Measurements from ENCODE around the gene GBP3. TPM values are rescaled to one million over a fixed set of nuclear protein-coding genes. Genes with fewer than 3 reads are reported as not detected.

The GBP3 gene
- total RNA-seq: 28.5 and 39.4 TPM in 2 replicates

- Histone ChIP-seq H3K36me3 (ENCODE audit: control insufficient read depth, insufficient read depth, low read length) (no peaks in the 10 kb centered on the region), H3K4me3 (ENCODE audit: low read depth, low read length) (peak within 1 kb of the TSS; percentile 47), H3K27me3 (ENCODE audit: control insufficient read depth, insufficient read depth, low read length) (no peaks in the 10 kb centered on the region)
- peak; percentile 51 for DNase-seq (ENCODE audit: low read depth)
- TF ChIP-seq CTCF (IDR thresholded peaks at IDR 0.05; ENCODE audit: insufficient read depth, low read length, poor library complexity, severe bottlenecking): no peak
These were observed at the start of gene GBP3 for GRCh38 chr1:89022167-89022959. GBP3 (minus strand) TSS chr1:89022866; CDS start chr1:89020721, 2,145 bp downstream.

- Histone ChIP-seq H3K27me3 (ENCODE audit: control insufficient read depth, insufficient read depth, low read length) (no peaks in the 10 kb centered on the region), H3K4me3 (ENCODE audit: low read depth, low read length) (no peak overlapping the region), H3K36me3 (ENCODE audit: control insufficient read depth, insufficient read depth, low read length) (no peaks in the 10 kb centered on the region)
- no peak for TF ChIP-seq CTCF (IDR thresholded peaks at IDR 0.05; ENCODE audit: insufficient read depth, low read length, poor library complexity, severe bottlenecking)
- no peak for DNase-seq (ENCODE audit: low read depth)
These were observed 47.8 kb upstream of the GBP3 start for GRCh38 chr1:89070509-89070908.

- TF ChIP-seq CTCF (IDR thresholded peaks at IDR 0.05; ENCODE audit: insufficient read depth, low read length, poor library complexity, severe bottlenecking): no peak
- DNase-seq (ENCODE audit: low read depth): no peak
- Histone ChIP-seq H3K27me3 (ENCODE audit: control insufficient read depth, insufficient read depth, low read length) (no peaks in the 10 kb centered on the region), H3K4me3 (ENCODE audit: low read depth, low read length) (no peak overlapping the region), H3K36me3 (ENCODE audit: control insufficient read depth, insufficient read depth, low read length) (no peaks in the 10 kb centered on the region)
These were observed 47.3 kb upstream of the GBP3 start for GRCh38 chr1:89069951-89070350.

GRCh38 chr1:89068291-89068690, 45.6 kb upstream of the GBP3 start:
- no peaks in the 10 kb centered on the region for H3K27me3 ChIP-seq (ENCODE audit: control insufficient read depth, insufficient read depth, low read length)
- DNase-seq (ENCODE audit: low read depth): no peak
- H3K4me3 ChIP-seq (ENCODE audit: low read depth, low read length): no peak overlapping the region
- TF ChIP-seq CTCF (IDR thresholded peaks at IDR 0.05; ENCODE audit: insufficient read depth, low read length, poor library complexity, severe bottlenecking): no peak
- H3K36me3 ChIP-seq (ENCODE audit: control insufficient read depth, insufficient read depth, low read length): no peaks in the 10 kb centered on the region

- DNase-seq (ENCODE audit: low read depth): peak; percentile 62
- peak within 1 kb of the TSS; percentile 54 for H3K4me3 ChIP-seq (ENCODE audit: low read depth, low read length)
- no peaks in the 10 kb centered on the region for H3K36me3 ChIP-seq (ENCODE audit: control insufficient read depth, insufficient read depth, low read length)
- H3K27me3 ChIP-seq (ENCODE audit: control insufficient read depth, insufficient read depth, low read length): no peaks in the 10 kb centered on the region
- no peak for TF ChIP-seq CTCF (IDR thresholded peaks at IDR 0.05; ENCODE audit: insufficient read depth, low read length, poor library complexity, severe bottlenecking)
These were observed 42.6 kb upstream of the GBP3 start, which contains the start of gene GBP1 for GRCh38 chr1:89065079-89065868. GBP1 (minus strand) TSS chr1:89065208; CDS start chr1:89063234, 1,974 bp downstream.
